ENCODE data around the gene GLI3.

GLI3 gene

DNA sequence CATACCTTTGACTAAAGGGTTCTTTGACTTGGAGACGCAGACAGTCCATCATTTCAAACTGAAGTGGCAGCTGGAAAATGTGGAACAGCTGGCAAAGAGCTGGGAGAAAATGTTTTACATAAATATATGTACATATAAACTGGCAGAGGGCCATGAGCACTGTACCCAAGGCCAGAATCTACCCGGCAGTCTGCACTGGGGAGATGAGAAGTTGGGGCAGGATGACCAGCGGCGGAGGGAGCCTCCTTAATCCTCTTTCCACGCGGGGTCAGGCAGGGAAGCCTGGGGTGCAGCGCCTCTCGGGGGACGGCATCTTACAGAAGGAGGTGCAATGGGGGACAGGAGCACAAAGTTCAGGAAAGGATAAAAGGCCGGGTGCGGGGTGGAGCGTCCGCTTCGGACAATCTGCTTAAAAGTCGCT, 1.3 kb downstream of the GLI3 start:
- no peak for DNase-seq

DNA sequence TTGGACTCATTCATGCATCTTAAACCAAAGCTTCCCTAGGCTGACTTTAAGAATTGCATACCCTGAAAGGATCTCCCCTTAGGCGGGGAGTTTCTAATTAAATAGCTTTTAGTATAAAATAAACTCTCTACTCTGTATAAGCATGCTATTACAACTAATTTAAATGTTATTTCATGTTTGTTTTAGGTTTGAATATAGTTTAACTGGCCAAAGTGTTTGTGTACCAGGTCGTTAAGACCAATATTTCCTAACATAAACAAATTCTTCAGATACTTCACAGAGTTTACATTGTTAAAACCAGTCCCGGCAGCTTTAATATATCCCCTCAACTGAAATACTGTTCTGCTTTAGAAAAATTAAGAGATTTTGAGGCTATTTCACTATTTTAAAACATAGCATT, 2.3 kb downstream of the GLI3 start:
- DNase-seq, result no peak

DNA sequence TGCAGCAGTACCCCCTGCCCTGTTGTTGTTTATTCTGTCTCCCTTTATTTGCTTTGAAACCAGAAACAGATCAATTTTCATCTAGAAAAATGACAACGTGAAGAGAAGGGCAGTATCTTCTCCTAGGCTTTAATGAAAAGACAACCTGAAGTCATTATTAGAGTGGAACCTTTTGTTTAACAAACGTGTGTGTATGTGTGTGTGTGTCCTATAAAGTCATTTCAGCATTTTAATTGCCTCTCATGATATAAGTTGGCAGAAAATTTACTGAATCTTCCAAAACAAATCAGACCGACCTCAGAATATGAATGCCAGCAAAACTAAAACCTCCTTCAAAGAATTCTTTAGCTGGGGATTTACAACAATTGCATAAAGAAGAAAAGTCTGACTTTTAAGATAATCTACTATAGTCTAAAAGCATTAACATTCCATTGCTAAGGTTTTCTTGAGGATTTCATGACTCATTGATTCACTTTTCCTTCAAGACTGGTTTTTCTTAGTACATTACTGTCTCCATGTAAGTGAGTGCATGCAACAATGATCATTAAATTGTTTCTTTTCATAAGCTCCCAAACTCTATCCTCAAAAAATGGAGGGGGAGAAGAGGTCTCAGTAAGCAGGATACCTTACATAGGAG, 3.2 kb downstream of the GLI3 start:
- no peak for DNase-seq

DNA sequence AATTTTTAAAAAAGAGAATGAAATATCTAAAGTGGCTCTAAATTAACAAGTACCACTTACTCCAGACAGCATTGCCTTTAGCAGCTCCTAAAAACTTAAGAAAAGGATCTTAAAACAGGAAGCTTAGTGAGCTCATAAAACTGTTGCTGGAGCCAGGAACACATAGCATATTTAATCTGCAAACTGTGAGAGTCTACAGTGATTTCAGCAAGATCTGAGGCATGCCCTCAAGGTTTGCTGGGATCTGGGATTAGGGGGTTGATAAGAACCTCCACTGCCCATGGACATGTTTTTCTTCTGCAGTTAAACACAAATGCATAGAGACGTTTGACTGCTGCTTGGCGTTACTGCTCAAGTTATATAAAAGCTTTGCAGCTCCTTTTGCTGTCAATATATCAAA, 3.8 kb downstream of the GLI3 start:
- no peak for DNase-seq

DNA sequence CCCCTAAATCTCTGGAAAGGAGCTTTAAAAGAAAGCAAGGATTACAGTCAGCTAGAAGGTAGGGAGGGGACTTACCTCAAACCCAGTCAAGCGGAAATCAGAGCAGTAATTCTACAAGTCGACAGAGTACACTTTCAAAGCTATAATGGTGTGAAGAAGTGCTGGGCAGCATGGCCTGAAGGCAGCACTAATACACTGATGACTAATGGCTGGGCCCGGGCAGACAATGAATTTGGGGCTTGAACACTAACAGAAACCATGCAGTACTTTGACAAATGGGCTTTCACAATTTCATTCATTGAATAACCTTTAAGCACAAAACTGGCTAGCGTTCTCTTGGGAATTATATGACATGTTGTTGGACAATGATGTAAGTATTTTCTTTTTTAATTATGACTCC, 4.7 kb downstream of the GLI3 start:
- DNase-seq, result no peak

DNA sequence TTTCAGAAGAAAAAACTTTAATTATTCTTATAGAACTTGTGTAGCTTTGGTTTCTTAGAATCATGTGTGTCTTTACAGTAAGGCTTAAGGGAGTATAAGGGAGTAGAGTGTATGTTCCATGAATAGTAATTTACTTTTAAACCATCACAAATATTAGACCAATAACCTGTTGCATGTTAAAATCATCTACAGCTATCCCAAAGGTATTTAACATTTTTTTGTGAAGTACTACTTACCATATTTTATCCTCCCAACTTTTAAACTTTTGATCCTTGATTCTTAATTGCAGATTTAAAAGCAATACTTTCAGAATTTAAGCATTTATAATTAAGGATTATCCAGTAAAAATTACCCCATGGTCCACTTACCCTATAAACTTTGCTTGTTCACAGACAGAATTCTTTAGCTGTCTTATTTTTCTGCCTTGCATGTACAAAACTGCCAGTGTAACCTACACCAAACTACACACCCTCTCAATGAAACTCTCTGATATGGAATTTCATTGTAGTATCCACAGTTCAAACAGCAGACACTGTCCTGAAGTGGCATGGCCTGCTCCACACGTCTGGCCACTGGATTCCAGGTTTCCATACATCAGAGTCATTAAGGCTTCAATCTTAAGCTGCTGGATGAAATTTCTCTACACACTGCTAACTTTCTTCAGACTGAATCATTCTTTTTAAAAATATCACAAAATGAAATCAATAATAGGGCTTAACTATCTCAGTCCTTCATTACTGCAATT, 5.8 kb downstream of the GLI3 start:
- DNase-seq, result no peak

DNA sequence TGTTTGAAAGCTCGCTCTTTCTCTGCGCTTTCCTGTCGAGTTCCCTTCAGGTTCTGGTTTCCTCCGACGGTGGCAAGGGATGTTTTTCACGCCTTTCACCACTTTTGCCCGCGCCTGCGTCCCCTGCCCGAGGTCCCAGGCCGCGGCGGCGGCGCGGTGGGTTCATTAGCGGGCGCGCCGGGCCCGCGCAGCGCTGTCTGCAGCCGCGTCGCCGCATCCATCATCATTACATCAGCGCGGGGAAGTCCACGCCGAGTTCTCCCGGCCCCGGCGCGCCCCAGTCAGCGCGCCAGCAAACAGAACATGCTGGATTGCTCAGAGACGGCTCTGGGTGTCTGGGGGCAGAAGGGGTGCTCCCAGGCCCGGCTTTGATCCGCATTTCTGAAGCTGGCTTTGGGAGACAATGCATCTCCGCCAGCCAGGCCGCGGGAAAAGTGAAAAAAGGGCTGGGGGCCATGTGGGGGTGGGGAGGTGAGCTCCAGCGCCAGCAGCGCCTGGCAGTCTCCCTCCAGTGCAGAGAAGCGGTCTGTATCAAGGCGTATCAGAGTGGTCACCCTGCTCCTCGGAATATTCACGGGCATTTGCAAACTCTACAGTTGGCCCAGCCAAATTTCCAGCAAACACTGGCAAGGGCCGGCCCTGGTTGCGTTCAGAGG, 8.9 kb downstream of the GLI3 start:
- no peak for DNase-seq

DNA sequence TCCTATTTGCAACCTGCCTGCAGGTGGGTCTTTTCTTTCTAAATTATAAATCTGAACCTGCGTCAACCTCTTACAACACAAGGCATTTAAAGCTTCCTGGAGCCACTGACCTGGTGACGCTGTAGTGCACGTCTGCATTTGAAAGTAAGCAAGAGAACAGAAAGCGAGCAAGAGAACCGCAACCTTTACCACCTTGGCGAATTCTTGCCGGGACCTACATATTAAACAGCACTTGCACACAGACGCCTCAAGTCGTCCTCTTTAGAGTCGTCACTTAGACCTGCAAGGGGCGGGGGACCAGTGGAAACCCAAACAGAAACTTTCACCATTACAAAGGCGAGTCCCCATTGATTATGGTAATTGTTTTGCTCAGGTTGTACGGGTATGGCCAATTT, 9.5 kb downstream of the GLI3 start:
- DNase-seq, result no peak

DNA sequence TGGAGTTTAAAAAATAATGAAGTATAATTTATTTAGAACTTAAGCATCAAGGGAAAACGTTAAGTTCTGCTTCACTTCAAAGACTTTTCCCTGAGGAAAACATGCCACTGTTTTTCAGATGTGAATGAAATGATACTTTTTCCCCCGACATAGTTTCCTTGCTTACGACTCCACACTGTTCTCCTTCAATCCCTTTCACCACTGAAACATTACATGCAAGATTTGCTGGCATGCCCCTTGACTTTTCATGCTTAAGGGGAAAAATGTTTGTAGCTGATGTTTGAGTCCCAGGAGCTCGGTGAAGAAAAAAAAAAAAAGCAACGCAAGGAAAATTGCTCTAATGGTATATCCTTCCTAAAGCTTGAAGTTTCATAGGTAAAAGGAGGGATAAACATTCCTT, 10.0 kb downstream of the GLI3 start:
- no peak for DNase-seq

DNA sequence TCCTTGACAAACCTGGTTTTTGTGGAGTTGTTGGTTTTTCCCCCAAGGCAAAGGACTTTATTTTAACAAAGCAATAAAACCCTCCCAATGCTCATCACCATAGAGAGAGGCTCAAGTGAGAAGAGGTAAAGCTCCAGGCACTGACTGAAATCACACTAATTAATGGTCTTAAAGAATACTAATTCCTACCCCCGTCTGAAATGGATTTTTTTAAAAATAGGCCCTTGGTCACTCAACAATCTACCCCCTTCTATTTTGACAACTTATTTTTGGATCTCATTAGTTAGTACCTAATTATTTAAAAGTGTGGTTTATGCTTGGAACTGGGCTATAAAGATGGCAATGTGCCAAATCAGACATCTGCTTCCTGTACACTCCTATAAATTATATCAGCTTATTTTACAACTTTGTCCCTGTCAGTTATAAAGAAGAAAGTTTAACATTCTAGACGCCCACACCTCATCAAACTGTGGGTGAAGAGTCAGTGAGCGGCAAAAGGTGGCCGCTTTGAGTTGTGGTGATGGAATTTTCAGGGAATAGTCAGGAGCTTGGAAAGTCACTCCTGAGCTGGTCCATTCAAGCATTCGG, 10.6 kb downstream of the GLI3 start:
- no peak for DNase-seq

DNA sequence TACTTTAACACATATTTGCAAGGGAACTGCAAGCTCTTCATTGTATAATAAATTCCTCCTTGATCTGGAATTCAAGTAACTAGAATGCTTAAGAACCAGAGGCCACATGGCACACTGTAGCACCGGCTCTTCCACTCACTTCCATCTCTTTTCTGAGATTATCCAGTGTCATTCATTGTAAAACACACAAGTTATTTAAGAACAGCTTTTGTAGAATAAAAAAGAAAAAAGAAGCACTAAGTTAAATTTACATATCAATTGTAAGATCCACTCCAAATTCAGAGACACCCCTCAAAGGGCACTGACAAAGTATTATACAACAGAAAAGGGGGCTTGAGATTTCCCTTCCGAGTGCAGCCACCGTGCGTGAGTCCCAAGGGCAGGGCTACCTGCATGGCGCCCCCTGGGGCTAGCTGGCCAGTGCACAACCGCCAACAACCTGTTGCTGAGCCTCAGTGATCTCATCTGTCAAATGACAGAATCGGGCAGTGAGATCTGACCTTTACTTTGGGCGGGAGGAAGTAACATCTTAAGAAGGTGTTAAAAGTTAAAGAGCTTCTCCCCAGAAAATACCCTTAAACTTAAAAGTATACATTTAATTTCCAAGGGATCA, 12.5 kb downstream of the GLI3 start:
- DNase-seq, result no peak

DNA sequence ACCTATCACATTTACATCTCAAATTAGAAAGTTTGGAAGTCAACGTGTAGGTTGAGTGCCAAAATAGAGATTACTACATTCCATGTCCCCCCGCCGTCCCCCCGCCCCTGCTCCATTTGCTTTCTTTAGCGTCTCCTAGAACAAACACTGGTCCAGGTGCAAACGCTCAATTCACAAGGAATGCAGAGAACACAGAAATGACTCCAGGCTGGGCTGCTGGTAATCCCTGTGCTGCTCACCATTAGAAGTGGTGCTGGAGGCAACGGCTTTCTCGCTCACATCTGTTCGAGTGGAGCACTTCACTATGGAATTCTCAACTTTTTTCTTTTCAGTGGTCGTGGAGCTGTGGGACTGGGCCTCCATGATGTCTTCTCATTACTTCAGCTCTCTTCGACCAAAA, 14.1 kb downstream of the GLI3 start:
- no peak for DNase-seq

DNA sequence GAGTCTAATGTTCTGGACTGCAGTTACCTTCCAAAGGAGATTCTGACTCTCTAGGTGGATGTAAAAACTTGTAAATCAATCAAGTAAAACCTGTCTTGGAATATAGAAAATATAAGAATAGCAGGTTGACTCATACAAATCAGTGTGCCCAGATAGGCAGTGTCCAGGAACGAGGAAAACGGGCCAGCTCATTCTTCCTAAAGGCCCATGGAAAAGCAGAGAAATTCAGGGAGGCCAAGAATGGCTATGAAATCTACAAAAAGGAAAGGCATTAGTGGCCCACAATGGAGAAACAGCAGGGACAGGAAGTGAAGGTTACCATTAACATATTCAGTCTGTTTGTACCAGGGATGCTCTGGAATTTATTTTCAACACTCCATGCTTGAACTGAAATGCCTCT, 14.9 kb downstream of the GLI3 start:
- DNase-seq, result no peak

DNA sequence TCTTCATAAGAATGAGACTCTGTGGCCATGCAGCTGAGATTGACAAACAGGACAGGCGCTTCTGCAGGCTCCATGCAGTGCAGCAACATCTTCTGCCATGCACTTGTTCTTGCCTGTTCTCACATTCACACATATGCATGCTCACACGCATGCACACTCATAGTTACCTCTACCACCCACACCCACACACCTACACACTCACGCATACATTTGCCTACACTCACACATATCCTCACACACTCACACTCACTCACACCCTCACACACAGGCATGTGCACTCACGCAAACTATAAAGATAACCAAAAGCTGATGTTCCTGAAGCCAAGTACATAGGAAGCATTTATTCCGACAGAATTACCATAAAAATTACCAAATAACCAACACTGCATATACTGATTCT, 15.7 kb downstream of the GLI3 start:
- no peak for DNase-seq

DNA sequence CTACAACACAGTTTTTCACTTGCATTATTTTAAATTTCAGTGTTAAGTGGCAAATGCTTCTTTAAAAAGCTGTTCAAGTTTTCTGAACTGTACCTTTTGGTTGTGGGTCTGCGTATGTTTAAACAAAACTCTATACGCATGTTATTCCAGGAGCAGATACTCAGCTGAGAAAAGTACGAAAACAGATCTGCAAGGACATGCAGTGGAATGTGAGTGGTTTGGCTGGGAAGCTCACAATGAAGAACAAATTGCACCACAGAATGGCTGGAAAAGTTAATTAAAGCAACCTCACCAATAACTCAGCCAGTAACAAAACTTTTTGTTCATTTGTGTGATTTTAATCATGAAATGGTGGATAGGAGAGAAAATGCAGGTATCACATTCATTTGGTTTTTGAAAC, 17.6 kb downstream of the GLI3 start:
- no peak for DNase-seq

DNA sequence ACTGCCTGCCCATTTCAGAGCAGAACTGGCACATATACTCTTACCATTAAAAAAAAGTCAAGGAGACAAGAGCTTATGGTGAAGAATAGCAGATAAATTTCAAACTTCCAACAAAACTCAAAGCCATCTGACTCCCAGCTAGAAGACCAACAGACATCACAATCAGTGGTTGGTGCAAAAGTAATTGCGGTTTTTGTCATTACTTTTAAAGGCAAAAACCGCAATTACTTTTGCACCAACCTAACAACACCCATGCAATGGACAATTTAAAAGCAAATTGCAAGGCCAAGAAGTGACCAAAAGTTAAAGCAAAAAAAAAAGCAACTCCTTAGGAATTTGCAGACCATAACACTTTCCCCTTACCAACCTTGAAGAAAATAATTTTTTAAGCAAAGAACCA, 18.8 kb downstream of the GLI3 start:
- no peak for DNase-seq

DNA sequence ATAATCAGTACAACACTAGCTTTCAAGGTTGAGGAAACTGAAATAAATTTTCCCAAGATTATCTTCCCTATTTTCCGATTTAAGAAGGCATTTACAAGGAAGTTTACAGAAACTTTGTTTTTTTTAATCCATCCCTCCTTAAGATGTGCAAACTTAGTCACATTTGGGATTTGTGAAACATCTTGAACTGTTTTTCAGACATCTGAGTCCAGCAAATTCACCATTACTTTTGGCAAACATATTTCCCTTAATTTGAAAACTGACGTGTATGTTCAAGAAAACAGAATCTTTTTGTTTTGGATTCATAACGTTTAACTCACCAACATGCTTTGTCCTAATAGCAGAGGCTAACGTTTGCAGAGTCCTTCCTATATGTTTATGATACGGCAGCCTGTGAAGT, 19.5 kb downstream of the GLI3 start:
- no peak for DNase-seq

DNA sequence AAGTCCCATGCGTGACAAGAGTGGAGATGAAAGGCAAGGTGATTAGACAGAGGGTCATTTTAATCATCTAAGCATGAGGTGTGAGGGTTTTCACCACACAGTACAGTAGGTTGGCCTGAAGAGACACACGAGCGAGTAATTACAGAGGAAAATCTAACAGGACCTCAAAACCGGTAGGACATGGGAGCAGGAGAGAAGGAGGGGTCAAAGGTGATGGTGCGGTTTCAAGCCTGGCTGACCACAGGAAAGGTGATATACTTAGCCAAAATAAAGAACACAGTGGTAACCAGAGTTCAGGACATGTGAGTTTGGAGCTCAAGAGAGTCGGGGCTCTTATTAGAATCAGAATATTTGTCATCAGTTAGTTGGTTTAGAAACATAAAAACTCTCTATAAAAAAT, 20.0 kb downstream of the GLI3 start:
- DNase-seq, result no peak

DNA sequence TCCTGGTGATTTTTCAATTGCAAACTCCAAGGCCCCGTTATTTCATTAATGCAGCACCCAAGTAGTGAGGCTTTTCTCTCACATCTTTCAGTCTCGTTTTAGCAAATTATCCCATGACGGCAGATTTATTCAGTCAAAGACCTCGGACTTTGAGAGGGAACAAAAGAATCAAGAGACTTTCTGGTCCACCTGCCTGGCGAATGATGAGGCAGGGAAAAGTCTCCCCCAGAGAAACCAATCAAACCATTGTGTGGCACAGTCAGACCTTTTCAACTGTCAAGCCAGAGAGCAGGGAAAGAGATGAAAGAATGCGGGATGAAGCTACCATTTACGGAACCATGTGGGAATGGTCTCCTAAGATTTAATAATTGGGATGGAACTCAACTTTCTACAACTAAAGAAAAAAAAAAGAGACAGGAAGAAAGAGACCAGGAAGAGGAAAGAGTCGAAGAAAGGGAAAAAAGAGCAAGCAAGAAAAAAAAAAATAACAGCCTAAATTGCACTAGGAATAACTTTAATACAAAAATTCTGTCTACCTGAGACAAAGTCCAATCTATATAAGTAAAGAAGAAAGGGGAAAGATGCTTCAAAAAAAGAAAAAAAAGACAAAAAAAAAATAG, 22.8 kb downstream of the GLI3 start:
- DNase-seq, result no peak

DNA sequence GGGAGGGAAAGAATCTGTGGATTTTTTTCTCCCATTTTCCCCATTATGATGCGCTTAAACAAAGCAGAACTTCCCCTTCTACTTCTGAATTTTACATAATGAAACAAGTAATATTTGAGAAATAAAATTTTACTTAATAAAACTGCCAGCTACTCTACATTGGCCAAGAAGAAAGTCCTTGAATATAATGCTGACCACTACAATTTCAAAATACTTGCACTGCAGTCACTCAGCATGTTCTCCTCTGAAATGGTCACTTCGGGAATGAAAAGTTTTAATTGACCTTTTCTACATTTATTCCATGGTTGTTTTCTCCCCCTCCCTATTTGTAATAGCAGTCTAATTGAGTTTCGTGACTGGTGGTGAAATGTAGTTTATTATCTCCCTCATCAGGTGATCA, 23.9 kb downstream of the GLI3 start:
- DNase-seq, result no peak

DNA sequence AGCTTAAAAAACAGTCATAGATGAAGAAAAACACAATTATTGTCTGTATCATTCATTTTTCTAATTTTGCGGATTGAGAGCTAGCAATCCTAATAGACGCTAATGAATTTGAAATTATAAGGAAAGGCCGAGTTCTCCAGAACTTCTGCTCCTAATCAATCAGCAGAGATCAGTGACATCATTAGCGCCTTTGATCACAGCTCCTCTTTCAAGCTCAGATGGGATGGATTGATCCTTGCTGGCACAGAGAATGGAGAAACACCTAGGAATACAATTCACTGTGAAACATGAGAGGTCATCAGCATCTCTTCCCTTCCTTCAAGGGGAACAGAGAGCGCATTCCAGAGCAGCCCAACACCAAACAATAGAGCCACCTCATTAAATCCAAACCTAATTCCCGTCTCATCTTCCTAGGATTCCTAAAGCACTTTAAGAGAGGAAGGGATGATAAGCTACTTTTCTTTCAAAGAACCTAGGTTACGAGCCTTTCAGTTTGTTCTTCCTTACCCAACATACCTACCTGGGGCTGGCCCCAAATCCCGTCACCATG, 24.4 kb downstream of the GLI3 start:
- DNase-seq, result no peak

DNA sequence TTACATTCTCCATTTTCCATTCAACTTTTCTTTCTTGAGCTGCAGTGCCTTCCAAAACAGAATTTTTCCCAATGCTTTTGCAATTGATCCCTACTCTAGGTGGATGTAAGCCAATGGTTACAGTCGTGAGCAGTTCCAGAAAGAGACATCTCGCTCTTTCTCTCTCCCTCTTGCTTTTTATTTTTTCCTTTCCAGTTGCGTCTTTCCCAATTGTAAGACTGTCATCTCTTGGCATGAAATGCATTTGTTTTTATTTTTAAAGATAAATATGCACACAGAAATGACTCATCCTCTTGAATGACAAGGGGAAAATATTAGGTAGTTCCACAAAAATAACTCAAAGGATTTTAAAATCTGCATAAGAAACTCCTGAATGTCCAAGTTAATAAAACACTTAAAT, 25.1 kb downstream of the GLI3 start:
- no peak for DNase-seq

DNA sequence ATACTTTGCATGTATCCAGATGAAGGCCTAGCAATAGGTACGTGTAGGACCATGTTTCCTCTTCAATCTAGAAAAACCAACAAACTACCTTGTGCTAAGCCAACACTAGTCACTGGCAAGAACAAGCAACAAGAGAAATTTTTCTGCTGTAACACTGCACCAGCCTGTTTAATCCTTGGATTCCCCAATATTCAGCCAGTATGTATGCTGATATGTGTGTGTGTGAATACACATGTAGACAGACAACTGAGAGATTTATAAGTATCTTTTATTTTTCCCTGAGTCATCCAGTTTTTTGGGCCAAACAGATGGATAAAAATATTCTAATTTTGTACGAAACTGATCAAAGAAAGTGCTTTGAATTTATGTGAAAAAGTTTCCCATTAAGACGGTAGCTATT, 26.2 kb downstream of the GLI3 start:
- DNase-seq, result no peak

Data from NCI-H2171 treated with DMSO at 0.1 percent for 48 hours (cell line).